HEK293 (cell line): ENCODE results near the gene CDH23.

Experiments
- CTCF ChIA-PET: fragments of 350-600 bp; formaldehyde crosslinking; extraction: SDS; loops from one replicate; lab custom pipeline; 2021; ENCODE audit warnings: antibody characterized with exemption; lab: Yijun Ruan, JAX
- POLR2A ChIA-PET: fragments of 300-600 bp; formaldehyde crosslinking; extraction: SDS; loops from one replicate; lab custom pipeline; 2020; ENCODE audit warnings: antibody characterized with exemption, inconsistent platforms; lab: Yijun Ruan, JAX
- H3K27ac ChIP-seq: fragments of 200-500 bp; sonication (Bioruptor generic); 2 replicates; pipeline ENCODE4 v1.5.1; 2014; ENCODE audit warnings: low read depth, low read length, control low read depth, inconsistent platforms; ENCODE audit errors: extremely low read depth
- H3K36me3 ChIP-seq, 2 experiments: fragments of 200-500 bp in 1 of 2; sonication (Bioruptor generic) in 1 of 2; 1 replicate in 1 of 2; 2 replicates in 1 of 2; pipeline ENCODE4 v1.5.1; 2014 to 2017; ENCODE audit warnings: inconsistent platforms in 2 of 2, low read length in 2 of 2; ENCODE audit not compliant: control insufficient read depth in 2 of 2, insufficient read depth in 1 of 2
- H3K4me1 ChIP-seq: fragments of 200-500 bp; sonication (Bioruptor generic); 2 replicates; pipeline ENCODE4 v1.5.1; 2014; ENCODE audit warnings: mild to moderate bottlenecking, low read length, inconsistent platforms; ENCODE audit not compliant: control insufficient read depth, insufficient read depth
- H3K4me3 ChIP-seq: 2 replicates; pipeline ENCODE4 v1.5.1; 2011; ENCODE audit warnings: low read depth, mild to moderate bottlenecking, control low read depth, low read length, moderate library complexity
- H3K9me3 ChIP-seq: fragments of 200-500 bp; sonication (Bioruptor generic); 2 replicates; pipeline ENCODE4 v1.5.1; 2014; ENCODE audit warnings: low read depth, low read length, inconsistent platforms; ENCODE audit not compliant: control insufficient read depth, insufficient read depth
- BCL11B ChIP-seq: fragments of 450-650 bp; formaldehyde crosslinking; IDR thresholded peaks from 2 replicates; pipeline ENCODE4 v1.5.1; 2016; ENCODE audit warnings: low read depth, missing biosample characterization, missing genetic modification characterization
- GFI1B ChIP-seq: fragments of 450-650 bp; formaldehyde crosslinking; IDR thresholded peaks from 2 replicates; pipeline ENCODE4 v1.5.1; 2016; ENCODE audit warnings: missing biosample characterization, missing genetic modification characterization
- GLI4 ChIP-seq: fragments of 450-650 bp; formaldehyde crosslinking; IDR thresholded peaks from 2 replicates; pipeline ENCODE4 v1.5.1; 2016; ENCODE audit warnings: missing biosample characterization, missing genetic modification characterization
- IKZF3 ChIP-seq: fragments of 450-650 bp; IDR thresholded peaks from 2 replicates; pipeline ENCODE4 v1.5.0; 2018; ENCODE audit warnings: missing biosample characterization, mild to moderate bottlenecking, missing genetic modification characterization, moderate library complexity
- KLF7 ChIP-seq: fragments of 450-650 bp; formaldehyde crosslinking; IDR thresholded peaks from 2 replicates; pipeline ENCODE4 v1.5.1; 2016; ENCODE audit warnings: missing biosample characterization, missing genetic modification characterization, borderline replicate concordance
- OVOL3 ChIP-seq: fragments of 450-650 bp; formaldehyde crosslinking; IDR thresholded peaks from 2 replicates; pipeline ENCODE4 v1.5.1; 2016; ENCODE audit warnings: missing biosample characterization, missing genetic modification characterization
- REPIN1 ChIP-seq: fragments of 450-650 bp; formaldehyde crosslinking; IDR thresholded peaks from 2 replicates; pipeline ENCODE4 v1.5.1; 2017; ENCODE audit warnings: missing biosample characterization, missing genetic modification characterization, low read depth
- SP2 ChIP-seq: fragments of 450-650 bp; formaldehyde crosslinking; IDR thresholded peaks from 2 replicates; pipeline ENCODE4 v1.5.1; 2016; ENCODE audit warnings: missing biosample characterization, missing genetic modification characterization
- TRIM28 ChIP-seq: IDR thresholded peaks from 2 replicates; pipeline ENCODE4 v1.6.1; 2011; ENCODE audit warnings: low read length, control low read depth, borderline replicate concordance
- TSHZ1 ChIP-seq: fragments of 450-650 bp; formaldehyde crosslinking; IDR thresholded peaks from 2 replicates; pipeline ENCODE4 v1.5.1; 2016; ENCODE audit warnings: missing biosample characterization, missing genetic modification characterization, borderline replicate concordance
- ZBTB10 ChIP-seq: fragments of 450-650 bp; formaldehyde crosslinking; IDR thresholded peaks from 2 replicates; pipeline ENCODE4 v1.5.1; 2016; ENCODE audit warnings: missing biosample characterization, missing genetic modification characterization
- ZBTB20 ChIP-seq: fragments of 450-650 bp; formaldehyde crosslinking; IDR thresholded peaks from 2 replicates; pipeline ENCODE4 v1.5.1; 2016; ENCODE audit warnings: missing biosample characterization, missing genetic modification characterization
- ZBTB44 ChIP-seq: fragments of 450-650 bp; IDR thresholded peaks from 2 replicates; pipeline ENCODE4 v1.5.1; 2018; ENCODE audit warnings: missing biosample characterization, mild to moderate bottlenecking, missing genetic modification characterization
- ZBTB7A ChIP-seq: fragments of 450-650 bp; formaldehyde crosslinking; IDR thresholded peaks from 2 replicates; pipeline ENCODE4 v1.5.1; 2016; ENCODE audit warnings: low read depth, missing biosample characterization, missing genetic modification characterization
- ZNF112 ChIP-seq: fragments of 450-650 bp; formaldehyde crosslinking; IDR thresholded peaks from 2 replicates; pipeline ENCODE4 v1.5.0; 2017; ENCODE audit warnings: missing biosample characterization, missing genetic modification characterization
- ZNF133 ChIP-seq: fragments of 450-650 bp; formaldehyde crosslinking; IDR thresholded peaks from 2 replicates; pipeline ENCODE4 v1.5.1; 2016; ENCODE audit warnings: missing biosample characterization, missing genetic modification characterization
- ZNF184 ChIP-seq: fragments of 450-650 bp; IDR thresholded peaks from 2 replicates; pipeline ENCODE4 v1.5.1; 2018; ENCODE audit warnings: missing biosample characterization, mild to moderate bottlenecking, missing genetic modification characterization
- ZNF2 ChIP-seq: fragments of 450-650 bp; formaldehyde crosslinking; IDR thresholded peaks from 2 replicates; pipeline ENCODE4 v1.5.1; 2016; ENCODE audit warnings: missing biosample characterization, missing genetic modification characterization
- ZNF23 ChIP-seq: fragments of 450-650 bp; formaldehyde crosslinking; IDR thresholded peaks from 2 replicates; pipeline ENCODE4 v1.5.1; 2016; ENCODE audit warnings: missing biosample characterization, missing genetic modification characterization, borderline replicate concordance
- ZNF24 ChIP-seq: fragments of 450-650 bp; formaldehyde crosslinking; IDR thresholded peaks from 2 replicates; pipeline ENCODE4 v1.5.1; 2016; ENCODE audit warnings: missing biosample characterization, missing genetic modification characterization
- ZNF433 ChIP-seq: fragments of 450-650 bp; formaldehyde crosslinking; IDR thresholded peaks from 2 replicates; pipeline ENCODE4 v1.5.1; 2016; ENCODE audit warnings: missing biosample characterization, missing genetic modification characterization, low read depth
- ZNF544 ChIP-seq: fragments of 450-650 bp; formaldehyde crosslinking; IDR thresholded peaks from 2 replicates; pipeline ENCODE4 v1.5.0; 2017; ENCODE audit warnings: missing biosample characterization, missing genetic modification characterization
- ZNF548 ChIP-seq: fragments of 450-650 bp; formaldehyde crosslinking; IDR thresholded peaks from 2 replicates; pipeline ENCODE4 v1.5.1; 2016; ENCODE audit warnings: missing biosample characterization, missing genetic modification characterization
- ZNF558 ChIP-seq: fragments of 450-650 bp; formaldehyde crosslinking; IDR thresholded peaks from 2 replicates; pipeline ENCODE4 v1.5.1; 2016; ENCODE audit warnings: missing biosample characterization, missing genetic modification characterization
- ZNF585B ChIP-seq: fragments of 450-650 bp; formaldehyde crosslinking; IDR thresholded peaks from 2 replicates; pipeline ENCODE4 v1.5.1; 2016; ENCODE audit warnings: missing biosample characterization, missing genetic modification characterization
- ZNF600 ChIP-seq: fragments of 450-650 bp; formaldehyde crosslinking; IDR thresholded peaks from 2 replicates; pipeline ENCODE4 v1.5.1; 2016; ENCODE audit warnings: missing biosample characterization, missing genetic modification characterization
- ZNF768 ChIP-seq: fragments of 450-650 bp; formaldehyde crosslinking; IDR thresholded peaks from 2 replicates; pipeline ENCODE4 v1.5.1; 2018; ENCODE audit warnings: missing biosample characterization, mild to moderate bottlenecking, missing genetic modification characterization
- ZNF777 ChIP-seq: fragments of 450-650 bp; formaldehyde crosslinking; IDR thresholded peaks from 2 replicates; pipeline ENCODE4 v1.5.1; 2017; ENCODE audit warnings: missing biosample characterization, missing genetic modification characterization, borderline replicate concordance
- ZNF837 ChIP-seq: fragments of 450-650 bp; formaldehyde crosslinking; IDR thresholded peaks from 2 replicates; pipeline ENCODE4 v1.5.1; 2016; ENCODE audit warnings: missing biosample characterization, missing genetic modification characterization
- TF ChIP-seq, protein P1 (sequence below): fragments of 450-650 bp; formaldehyde crosslinking; optimal IDR thresholded peaks from 2 replicates; pipeline ENCODE3; 2016; ENCODE audit warnings: missing biosample characterization, mild to moderate bottlenecking, missing genetic modification characterization

CDH23 gene

GRCh38 chr10:71449026-71449425, 52.3 kb downstream of the CDH23 start:
- TF ChIP-seq ZBTB44 (tag by site-specific recombination) (no peak), IKZF3 (tag by site-specific recombination) (no peak), ZNF585B (tag by site-specific recombination) (no peak), ZNF600 (tag by site-specific recombination) (no peak), ZNF777 (tag by site-specific recombination) (no peak), GLI4 (tag by site-specific recombination) (no peak), ZNF23 (tag by site-specific recombination) (no peak), ZNF133 (no peak), REPIN1 (no peak), ZBTB10 (tag by site-specific recombination) (no peak), ZNF768 (no peak), ZNF2 (tag by site-specific recombination) (no peak)
- TF ChIP-seq, protein P1, sequence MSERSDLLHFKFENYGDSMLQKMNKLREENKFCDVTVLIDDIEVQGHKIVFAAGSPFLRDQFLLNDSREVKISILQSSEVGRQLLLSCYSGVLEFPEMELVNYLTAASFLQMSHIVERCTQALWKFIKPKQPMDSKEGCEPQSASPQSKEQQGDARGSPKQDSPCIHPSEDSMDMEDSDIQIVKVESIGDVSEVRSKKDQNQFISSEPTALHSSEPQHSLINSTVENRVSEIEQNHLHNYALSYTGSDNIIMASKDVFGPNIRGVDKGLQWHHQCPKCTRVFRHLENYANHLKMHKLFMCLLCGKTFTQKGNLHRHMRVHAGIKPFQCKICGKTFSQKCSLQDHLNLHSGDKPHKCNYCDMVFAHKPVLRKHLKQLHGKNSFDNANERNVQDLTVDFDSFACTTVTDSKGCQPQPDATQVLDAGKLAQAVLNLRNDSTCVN (tag by site-specific recombination): no peak
- TF ChIP-seq, all 188 proteins: peak for 0
- Histone ChIP-seq H3K27ac (no peak overlapping the region), H3K9me3 (no peaks in the 10 kb centered on the region), H3K4me1 (no peaks in the 10 kb centered on the region), H3K4me3 (no peak overlapping the region), H3K36me3 (no peaks in the 10 kb centered on the region)
- ChIA-PET CTCF (interaction anchor here (1.1 kb wide), 1 partner anchor 9 kb away, joined by 3 read pairs; no protein-coding TSS in a partner anchor), POLR2A (no interaction called here)

DNA sequence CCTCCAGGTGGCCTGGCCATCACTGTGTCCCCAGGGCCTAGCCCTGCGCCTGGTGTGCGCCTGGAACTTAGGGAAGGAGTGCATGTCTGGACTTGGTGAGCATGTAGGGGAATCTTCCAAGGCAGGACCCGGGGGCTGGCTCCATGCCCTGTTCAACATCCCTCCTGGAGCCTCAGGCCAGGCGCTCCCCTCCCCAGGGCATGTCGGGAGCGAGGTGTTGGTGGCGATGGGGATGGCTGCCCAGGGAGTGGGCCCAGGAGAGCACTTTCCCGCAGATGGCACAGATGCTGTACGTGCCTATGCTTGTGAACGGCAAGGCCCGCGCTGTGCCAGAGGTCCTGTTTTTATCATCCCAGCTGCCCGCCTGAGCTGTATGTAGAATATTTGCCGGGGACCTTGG, 55.0 kb downstream of the CDH23 start:
- Histone ChIP-seq H3K9me3 (no peaks in the 10 kb centered on the region), H3K36me3 (no peaks in the 10 kb centered on the region), H3K4me1 (no peaks in the 10 kb centered on the region), H3K27ac (no peak overlapping the region), H3K4me3 (no peak overlapping the region)
- ChIA-PET POLR2A (no interaction called here), CTCF (interaction anchor here (1.0 kb wide), 1 partner anchor 71 kb away, joined by 4 read pairs; no protein-coding TSS in a partner anchor)
- no peak for TF ChIP-seq ZNF24 (tag by site-specific recombination)
- TF ChIP-seq KLF7 (tag by site-specific recombination): no peak
- no peak for TF ChIP-seq ZNF548 (tag by site-specific recombination)
- TF ChIP-seq TSHZ1 (tag by site-specific recombination): no peak
- TF ChIP-seq ZNF544 (tag by site-specific recombination): no peak
- TF ChIP-seq SP2 (tag by site-specific recombination): no peak
- TF ChIP-seq ZBTB7A (tag by site-specific recombination): no peak
- no peak for TF ChIP-seq GFI1B (tag by site-specific recombination)
- no peak for TF ChIP-seq ZNF184 (tag by site-specific recombination)
- TF ChIP-seq ZNF433 (tag by site-specific recombination): no peak
- no peak for TF ChIP-seq TRIM28
- TF ChIP-seq ZBTB20 (tag by site-specific recombination): no peak
- TF ChIP-seq BCL11B (tag by site-specific recombination): no peak
- TF ChIP-seq ZNF837 (tag by site-specific recombination): no peak
- TF ChIP-seq OVOL3 (tag by site-specific recombination): no peak
- no peak for TF ChIP-seq ZNF558
- no peak for TF ChIP-seq ZNF112
- TF ChIP-seq ZNF23 (tag by site-specific recombination): no peak
